22Rv1 (cell line): ENCODE measurements around the gene COX7B.

Experiments used
- ZFX ChIP-seq: fragments of 450-650 bp; IDR thresholded peaks from 2 replicates; pipeline ENCODE4 v1.6.1; 2017; ENCODE audit warnings: antibody characterized with exemption, borderline replicate concordance
- TF ChIP-seq, protein P1 (sequence below): fragments of 450-650 bp; IDR thresholded peaks from 2 replicates; pipeline ENCODE4 v1.5.1; 2017; ENCODE audit warnings: mild to moderate bottlenecking

DNA sequence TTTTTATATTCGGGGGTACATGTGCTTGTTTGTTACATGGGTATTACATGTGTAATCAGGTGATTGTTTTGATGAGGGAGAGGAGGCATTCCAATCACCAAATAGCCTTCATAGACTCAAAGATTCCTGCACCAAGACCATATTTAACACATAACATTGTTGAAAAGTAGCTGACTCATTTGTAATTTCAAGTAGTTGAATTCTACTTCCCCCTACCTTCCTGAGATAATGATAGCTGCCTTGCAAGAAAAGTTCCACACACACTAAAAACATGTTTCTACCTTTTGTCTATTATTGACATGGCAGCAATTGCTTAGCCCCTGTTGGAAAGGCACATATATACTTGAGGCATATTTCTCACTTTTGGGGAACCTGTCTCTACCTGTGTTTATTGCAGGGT is 54.0 kb downstream of the COX7B start:
- TF ChIP-seq, protein P1, sequence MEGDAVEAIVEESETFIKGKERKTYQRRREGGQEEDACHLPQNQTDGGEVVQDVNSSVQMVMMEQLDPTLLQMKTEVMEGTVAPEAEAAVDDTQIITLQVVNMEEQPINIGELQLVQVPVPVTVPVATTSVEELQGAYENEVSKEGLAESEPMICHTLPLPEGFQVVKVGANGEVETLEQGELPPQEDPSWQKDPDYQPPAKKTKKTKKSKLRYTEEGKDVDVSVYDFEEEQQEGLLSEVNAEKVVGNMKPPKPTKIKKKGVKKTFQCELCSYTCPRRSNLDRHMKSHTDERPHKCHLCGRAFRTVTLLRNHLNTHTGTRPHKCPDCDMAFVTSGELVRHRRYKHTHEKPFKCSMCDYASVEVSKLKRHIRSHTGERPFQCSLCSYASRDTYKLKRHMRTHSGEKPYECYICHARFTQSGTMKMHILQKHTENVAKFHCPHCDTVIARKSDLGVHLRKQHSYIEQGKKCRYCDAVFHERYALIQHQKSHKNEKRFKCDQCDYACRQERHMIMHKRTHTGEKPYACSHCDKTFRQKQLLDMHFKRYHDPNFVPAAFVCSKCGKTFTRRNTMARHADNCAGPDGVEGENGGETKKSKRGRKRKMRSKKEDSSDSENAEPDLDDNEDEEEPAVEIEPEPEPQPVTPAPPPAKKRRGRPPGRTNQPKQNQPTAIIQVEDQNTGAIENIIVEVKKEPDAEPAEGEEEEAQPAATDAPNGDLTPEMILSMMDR = no peak
- TF ChIP-seq ZFX = no peak
